ENCODE results near the gene CADPS.

Gene CADPS

DNA sequence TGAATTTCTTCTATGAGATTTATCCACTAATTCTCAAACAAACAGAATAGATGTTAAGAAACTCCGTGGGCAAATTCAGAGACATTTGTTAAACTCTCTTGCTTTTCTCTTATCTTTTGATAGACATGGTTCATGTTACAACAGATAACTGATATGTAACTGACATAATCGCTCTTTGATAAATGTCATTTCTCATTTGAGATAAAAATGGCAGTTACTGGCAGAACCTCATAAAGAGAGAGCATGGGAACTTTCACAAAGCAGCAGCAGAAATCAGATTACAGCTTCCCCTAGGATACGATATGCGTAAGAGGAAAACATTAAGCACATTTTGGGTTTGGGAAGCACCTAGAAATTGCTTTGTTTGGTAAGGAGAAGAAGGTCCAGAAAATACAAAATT lies 126.1 kb downstream of the CADPS start:
- DNase-seq (ENCODE audit: low spot score): no peak

GRCh38 chr3:62737449-62737848 lies 137.8 kb downstream of the CADPS start:
- DNase-seq (ENCODE audit: low spot score): no peak

DNA sequence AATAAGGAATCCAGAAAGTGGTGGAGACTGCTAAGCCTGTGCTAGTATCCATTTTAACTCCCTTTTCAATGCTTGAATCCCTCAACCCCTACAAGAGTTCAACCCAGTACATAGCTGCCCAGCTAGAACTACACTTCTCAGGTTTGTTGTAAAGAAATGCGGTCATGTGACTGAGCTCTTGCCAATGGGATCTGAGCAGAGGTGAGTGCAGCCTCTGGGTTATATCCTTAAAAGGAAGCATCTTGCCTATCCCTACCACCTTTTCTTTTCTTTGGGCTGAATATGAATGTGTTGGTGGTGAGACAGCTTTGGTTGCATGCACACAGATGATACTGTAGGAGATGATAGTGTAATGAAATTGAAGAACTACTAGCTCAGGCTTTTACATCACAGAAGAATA lies 139.7 kb downstream of the CADPS start:
- DNase-seq (ENCODE audit: low spot score): no peak

DNA sequence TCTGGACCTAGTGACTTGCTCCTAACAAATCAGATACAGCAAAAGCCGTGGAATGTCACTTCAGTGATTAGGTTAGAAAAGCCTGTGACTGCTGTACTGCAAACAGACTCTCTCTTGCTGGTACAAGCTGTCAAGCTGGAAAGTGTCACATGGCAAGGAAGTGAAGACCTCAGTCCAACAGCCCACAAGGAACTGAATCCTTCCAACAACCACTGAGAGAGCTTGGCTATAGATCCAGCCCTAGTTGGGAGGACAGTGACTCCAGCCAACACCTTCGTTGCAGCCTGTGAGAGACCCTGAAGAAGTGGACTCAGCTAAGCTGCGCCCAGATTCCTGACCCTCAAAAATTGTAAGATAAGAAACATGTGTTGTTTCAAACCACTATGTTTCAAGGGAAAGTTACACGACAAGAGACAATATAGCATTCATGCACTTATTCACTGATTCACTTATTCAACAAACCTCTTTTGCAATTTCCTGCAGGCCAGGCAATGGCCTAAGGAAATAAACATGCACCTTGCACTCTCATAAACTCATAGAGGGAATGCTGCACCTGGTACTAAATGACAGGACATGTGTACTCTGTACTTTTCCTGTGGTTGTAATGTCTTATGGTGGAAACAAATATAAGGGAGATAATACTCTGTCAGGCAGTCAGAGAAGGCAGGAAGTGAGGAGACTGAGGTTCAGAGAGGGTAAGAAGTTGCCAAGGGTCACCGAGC lies 142.9 kb downstream of the CADPS start:
- no peak for DNase-seq (ENCODE audit: low spot score)

- DNase-seq (ENCODE audit: low spot score): no peak
Observed at GRCh38 chr3:62727981-62728380, 147.2 kb downstream of the CADPS start.

DNA sequence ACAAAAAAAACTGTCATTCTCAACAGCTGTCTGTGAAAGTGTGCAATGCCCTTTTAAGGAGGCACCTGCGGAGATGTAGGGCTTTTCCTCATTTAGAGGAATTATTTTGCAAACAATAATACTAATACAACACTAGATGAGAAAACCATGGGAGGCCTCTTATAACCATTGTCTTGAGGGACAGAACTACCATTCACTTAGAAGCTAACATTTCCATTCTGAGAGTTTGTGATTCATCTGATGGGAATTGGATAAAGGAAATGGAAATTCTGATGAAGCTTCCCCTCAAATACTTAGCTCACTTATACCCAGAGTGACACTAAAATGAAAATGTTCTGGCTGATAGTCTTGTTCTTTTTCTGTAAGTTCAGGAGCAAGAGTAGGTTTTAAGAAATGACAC lies 147.7 kb downstream of the CADPS start:
- DNase-seq (ENCODE audit: low spot score): no peak

DNA sequence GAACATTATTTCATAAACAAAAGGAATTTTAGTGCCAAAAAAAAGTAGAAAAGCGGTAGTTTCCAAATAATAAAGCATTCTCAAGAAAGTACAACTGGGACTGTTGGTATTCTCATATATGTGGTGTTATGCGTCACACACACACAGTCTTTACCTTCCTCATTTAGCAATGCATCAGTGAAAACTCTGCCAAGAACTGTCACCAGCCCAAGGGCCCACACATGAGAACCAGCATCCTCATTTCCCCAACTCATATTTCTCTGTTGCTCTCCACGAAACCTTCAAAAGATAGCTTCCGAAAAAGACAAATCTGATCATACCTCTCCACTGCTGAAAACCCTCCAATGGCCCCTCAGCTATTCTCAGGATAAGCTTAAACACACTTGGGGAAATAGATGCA lies 150.7 kb downstream of the CADPS start:
- no peak for DNase-seq (ENCODE audit: low spot score)

DNA sequence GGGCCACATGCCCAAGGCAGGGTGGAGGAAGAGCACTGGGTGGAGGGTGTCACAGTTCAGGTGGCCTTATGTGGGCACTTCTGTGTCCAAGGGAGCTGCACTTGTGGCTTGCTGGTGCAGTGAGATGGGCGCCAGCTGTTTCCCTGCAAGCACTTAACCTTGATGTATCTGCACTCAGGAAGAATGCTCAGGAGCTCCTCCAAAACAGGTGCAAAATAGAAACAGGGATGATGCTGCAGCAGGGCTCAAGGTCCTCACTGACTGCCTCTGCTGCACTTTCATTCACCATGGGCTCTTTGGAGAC lies 151.3 kb downstream of the CADPS start:
- DNase-seq (ENCODE audit: low spot score): no peak

- DNase-seq (ENCODE audit: low spot score): no peak
Observed at GRCh38 chr3:62723166-62723913, 151.9 kb downstream of the CADPS start.

DNA sequence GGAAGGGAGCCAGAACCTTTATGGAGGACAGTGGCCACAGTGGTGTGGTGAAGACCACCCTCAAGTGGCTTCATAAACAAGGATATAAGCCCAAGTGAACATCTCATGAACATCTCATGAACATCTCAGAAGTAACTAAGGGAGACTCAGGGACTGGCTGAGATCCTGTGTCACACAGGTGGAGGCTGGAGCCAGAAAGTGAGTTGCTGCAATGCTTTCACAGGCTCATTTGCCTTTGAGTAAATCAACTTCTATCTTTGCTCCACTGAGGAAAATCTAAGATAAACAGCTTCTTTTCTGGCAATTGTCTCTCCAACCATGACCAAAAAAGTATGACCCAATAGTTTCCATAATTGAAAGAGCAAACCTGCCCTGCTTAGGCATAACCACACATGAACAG lies 152.9 kb downstream of the CADPS start:
- DNase-seq (ENCODE audit: low spot score): no peak

- DNase-seq (ENCODE audit: low spot score): no peak
Observed at GRCh38 chr3:62718515-62719320, 156.5 kb downstream of the CADPS start.

DNA sequence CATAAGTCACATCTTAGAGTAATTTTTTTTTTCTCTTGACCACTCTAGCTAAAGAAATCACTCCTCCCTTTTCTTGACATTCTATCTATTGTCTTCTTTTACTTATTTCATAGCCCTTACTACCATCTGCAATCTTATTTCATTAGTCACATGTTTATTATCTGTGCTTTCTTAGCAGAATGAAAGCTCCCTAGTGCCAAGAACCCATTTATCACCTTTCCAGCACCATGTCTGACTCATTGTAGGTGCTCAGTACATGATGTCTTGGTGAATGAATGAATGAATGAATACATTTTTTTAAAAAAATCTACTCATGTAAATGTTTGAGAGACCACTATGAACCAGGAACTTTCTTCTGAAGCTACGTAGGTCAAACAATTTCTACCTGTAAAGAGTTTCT lies 157.2 kb downstream of the CADPS start:
- DNase-seq (ENCODE audit: low spot score): no peak

GRCh38 chr3:62712746-62713145 lies 162.5 kb downstream of the CADPS start:
- no peak for DNase-seq (ENCODE audit: low spot score)

- no peak for DNase-seq (ENCODE audit: low spot score)
Observed at GRCh38 chr3:62710751-62711150, 164.5 kb downstream of the CADPS start.

DNA sequence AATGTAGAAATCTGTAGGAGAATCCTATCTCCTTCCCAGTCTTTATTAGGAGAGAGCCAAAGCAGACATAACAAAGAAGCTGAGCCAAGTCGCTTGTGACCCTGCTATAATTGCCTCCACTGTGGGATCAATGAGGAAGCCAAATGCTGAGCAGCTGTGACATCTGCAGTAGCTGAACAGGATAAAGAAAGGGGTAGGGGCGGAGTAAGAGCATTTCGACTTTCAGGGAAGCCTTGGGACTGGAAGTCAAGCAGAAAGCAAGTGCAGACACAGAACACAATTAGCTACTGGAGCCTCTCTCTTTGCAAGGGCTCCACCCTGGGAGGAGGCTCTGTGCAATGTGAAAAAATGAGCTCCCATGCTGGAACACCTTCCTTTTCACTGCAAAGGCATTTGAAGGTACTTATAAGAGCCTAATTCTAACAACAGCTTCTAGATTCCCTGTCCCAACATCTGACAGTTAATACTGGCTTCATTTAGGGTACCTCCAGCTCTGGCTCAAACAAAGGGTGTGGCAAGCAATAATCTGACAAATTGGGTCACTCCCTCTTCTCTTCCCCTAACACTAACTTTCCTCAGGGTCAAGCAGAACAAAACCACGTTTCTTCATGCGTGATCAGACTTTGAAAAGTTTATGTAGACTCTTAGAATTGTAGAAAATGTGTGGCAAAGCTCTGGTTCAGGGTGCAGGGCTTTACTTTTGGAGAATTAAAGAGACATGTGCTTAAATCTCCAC lies 166.4 kb downstream of the CADPS start:
- DNase-seq (ENCODE audit: low spot score): no peak

- no peak for DNase-seq (ENCODE audit: low spot score)
Observed at GRCh38 chr3:62705721-62706120, 169.5 kb downstream of the CADPS start.

GRCh38 chr3:62703451-62704167 lies 171.6 kb downstream of the CADPS start:
- no peak for DNase-seq (ENCODE audit: low spot score)

DNA sequence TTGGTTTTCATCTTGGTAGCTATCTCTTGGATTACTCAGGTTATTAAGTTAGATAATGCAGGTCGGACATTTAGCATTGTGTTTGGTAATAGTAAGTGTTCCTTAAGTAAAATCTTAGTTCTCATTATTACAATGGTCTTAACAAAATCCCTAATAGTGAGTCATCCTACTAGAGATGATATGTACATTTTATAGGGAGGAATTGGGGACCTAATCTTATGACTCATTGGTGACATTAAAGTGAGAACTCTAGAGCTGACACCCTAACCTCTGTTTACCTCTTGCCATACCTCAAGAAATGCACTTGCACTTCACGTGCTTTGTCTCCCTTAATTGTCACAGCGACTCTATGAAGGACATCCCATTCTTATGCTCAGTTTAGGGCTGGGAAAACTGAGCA lies 174.9 kb downstream of the CADPS start:
- no peak for DNase-seq (ENCODE audit: low spot score)

- no peak for DNase-seq (ENCODE audit: low spot score)
Observed at GRCh38 chr3:62699728-62700127, 175.5 kb downstream of the CADPS start.

GRCh38 chr3:62696011-62696410 lies 179.2 kb downstream of the CADPS start:
- no peak for DNase-seq (ENCODE audit: low spot score)

DNA sequence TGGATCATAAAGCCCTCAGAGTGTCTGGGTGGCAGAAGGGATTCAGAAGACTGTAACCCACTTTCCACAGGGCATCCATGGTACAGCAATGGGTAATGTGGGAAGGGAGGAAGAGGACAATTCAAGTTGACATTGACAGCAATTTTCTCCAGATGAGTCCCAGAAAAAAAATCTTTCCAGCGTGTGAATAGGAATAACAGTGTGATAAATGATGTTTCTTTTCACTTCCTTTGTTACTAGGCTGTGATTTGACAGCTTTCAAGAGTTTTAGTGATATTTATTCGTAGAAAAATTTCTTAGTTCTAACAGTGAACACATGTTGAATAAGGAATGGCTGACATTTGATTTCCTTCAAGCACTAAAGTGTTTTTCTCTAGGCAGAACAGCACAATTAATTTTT lies 186.4 kb downstream of the CADPS start:
- no peak for DNase-seq (ENCODE audit: low spot score)

- no peak for DNase-seq (ENCODE audit: low spot score)
Observed at GRCh38 chr3:62688050-62688449, 187.2 kb downstream of the CADPS start.
